AML-193 (cell line): ENCODE data around the gene MOB3B.

ENCODE experiments used
- DNase-seq, 2 experiments: peaks; one replicate each; lab custom pipeline; 2025; lab: John Stamatoyannopoulos, UW

Gene MOB3B

GRCh38 chr9:27339661-27340284 lies 189.8 kb downstream of the MOB3B start:
- no peak for DNase-seq

- no peak for DNase-seq
Observed at GRCh38 chr9:27338527-27338903, 191.1 kb downstream of the MOB3B start.

DNA sequence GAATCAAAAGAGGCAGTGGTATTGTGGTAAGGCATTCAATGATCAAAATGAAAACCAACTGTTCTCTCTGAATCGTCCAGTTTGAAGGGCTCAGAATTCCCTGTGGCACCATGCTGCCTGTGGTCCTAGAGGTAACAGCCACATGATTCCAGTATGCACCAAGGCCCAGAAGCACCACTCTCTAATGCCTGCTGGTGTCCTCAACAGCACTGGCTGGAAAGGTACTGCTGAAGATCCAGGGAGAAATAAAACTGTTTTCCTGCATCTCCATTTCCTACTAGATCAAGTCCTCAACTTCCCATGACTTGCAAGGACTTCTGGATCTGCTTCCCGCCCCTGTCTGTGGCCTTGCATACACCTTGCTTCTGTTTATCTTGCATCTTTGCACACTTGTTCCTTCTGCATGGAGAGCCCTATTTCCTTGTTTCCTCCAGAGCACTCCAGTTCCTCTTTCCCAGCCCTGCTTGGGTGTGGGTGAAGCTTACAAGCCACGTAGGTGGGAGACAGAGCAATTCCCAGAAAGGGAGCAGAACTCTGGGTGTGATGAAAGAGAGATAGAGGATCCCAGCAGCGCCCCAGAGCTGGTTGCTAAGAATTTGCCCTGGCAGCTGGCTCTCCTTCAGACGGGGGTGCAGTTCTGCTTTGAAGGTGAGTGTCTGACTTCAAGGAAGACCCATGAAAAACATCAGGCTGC lies 191.6 kb downstream of the MOB3B start:
- DNase-seq: no peak

- DNase-seq: no peak
Observed at GRCh38 chr9:27337236-27337635, 192.4 kb downstream of the MOB3B start.

DNA sequence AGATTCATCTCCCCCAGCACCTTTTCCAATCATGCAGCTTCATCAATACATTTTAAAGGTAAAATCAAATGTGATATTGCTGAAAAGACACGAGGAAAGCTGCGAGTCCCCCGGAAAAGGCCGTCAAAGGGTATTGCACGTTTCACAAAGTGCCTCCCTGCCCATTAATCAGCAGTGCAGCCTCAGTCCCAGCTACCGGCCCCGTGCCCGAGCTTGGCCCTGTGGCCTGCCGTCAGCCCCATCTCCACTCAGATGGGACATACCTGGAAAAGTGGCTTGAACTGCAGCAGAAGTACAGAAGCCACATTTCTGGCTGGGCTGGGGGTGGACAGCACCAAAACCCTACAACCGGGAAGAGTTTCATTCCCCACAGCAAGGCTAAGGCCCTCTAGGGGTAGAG lies 192.8 kb downstream of the MOB3B start:
- no peak for DNase-seq

- DNase-seq: no peak
Observed at GRCh38 chr9:27336126-27336525, 193.5 kb downstream of the MOB3B start.

GRCh38 chr9:27335075-27335474 lies 194.5 kb downstream of the MOB3B start:
- DNase-seq: no peak

DNA sequence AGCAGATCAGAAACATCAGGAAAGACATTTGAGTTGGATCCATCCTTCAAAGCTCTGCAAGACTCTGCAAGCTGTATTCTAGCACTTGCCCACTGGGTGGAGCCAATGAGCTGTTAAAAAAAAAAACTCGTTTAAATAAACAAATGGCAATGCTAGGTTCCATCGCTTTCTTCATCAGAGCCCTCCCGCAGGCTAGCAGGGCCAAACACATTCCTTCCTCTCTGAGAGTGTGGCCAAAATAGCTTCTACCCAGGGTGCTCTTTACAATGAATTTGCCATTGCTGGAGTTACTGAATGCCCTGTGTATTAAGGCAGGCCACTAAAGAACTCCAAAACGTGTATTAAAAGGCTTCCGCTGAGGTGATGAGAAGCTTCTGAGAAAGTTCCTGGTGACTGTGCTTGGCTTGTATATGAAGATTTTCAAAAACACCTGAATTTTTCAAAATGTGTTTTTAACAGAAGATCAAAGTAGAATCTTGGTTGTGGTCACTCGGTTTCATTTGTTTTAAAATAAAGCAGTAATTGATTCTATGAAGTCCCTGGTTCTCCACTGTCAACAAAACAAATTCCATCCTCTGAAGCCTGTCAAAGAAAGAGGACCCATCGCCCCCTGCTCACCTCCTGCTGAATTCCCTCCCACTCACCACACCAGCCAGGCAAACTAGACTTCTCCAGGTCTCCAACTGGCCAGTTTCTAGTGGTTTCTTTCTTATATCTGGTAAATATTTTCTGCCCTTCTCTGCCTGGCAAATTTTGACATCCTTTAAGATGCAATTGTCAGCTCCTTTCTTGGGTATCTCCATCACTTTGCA lies 196.2 kb downstream of the MOB3B start:
- DNase-seq: peak; percentile 49 to 53

- no peak for DNase-seq
Observed at GRCh38 chr9:27331393-27331792, 198.2 kb downstream of the MOB3B start.

DNA sequence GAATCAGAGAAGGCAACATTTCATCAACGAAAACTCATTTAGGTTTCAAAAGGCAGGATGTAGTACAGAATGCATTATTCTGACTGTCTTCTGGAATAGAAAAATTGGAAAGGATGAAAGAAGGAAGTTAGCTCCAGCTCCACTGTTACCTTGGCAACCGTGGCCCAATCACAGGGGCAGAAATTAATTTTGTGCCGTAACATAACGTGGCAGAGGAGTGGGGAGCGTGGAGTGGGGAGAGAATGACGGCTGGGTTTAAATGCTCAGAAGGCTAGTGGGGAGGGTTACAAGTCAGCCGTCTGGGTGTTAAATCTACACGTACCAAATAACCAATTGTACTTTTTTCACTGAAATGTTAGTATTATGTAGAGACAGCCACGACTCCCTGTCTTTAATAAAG lies 200.3 kb downstream of the MOB3B start:
- DNase-seq: no peak

DNA sequence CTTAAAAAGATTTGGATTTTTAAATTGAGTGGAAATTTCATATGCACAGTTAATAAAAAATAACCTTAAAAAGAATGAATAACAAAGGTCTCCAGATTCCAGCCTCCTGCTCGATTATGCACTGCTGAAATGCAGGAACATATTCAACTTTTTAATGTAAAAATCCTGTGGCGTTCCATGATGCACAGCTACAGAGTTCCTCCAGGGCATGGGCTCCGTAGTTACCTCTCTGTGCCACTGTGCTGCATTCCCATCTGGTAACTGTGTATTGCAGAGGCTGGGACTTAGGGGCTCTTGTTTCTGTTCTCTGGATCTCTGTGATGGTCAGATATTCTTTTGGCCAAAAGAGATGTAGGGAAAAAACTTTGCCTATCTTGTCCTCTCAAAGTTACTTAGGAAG lies 201.1 kb downstream of the MOB3B start:
- DNase-seq: no peak

GRCh38 chr9:27311184-27311583 lies 218.4 kb downstream of the MOB3B start:
- no peak for DNase-seq

DNA sequence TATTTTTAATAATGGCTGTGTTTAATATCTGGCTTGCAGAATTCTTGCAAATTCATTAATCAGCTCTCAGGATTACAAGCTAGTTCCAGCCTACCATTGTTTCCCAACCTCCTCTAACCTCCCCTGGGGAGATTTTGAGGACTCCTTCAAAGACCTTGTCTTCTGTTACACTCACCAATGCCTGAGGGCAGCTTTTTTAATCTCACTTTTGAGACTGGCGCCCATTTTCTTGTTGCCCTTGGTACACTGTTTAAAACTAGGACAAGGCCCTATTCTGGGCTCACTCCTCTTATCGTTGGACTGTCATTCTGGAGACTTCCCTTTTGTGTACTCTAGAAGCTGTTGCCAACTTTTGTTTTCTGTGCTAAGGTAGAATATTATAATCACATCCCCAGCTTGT lies 219.0 kb downstream of the MOB3B start:
- no peak for DNase-seq

DNA sequence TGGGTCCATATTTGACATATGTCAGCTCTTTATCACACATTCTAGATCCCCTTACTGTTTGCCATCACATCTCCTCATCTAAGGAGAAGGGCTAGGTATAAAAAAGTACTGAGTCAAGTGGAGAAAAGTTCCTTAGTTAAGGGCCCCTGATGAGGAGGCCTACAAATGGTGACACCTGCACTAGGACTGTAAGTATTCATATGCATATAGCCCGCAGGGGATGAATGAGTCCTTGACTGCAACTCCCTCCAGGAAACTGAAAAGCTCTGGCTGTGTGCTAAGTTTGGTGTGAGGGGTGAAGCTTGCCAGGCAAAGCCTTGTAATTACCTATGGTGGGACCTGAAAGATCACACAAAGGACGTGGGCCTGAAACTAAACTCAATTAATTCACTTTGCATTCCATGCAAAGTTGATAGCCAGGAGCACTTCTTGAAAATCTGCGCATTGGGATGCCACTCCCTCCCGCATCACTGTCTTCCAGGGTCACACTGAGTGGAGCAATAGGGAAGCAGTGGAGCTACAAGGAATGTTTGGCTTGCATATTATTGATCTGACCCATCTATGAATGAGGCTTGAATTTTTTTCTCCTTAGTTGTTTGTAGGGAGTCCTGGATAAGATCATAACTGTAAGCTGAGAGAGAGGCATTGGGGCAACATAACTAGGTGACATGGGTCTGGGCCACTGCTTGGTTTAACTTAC lies 220.8 kb downstream of the MOB3B start:
- DNase-seq: no peak

- DNase-seq: no peak
Observed at GRCh38 chr9:27304521-27304920, 225.1 kb downstream of the MOB3B start.

DNA sequence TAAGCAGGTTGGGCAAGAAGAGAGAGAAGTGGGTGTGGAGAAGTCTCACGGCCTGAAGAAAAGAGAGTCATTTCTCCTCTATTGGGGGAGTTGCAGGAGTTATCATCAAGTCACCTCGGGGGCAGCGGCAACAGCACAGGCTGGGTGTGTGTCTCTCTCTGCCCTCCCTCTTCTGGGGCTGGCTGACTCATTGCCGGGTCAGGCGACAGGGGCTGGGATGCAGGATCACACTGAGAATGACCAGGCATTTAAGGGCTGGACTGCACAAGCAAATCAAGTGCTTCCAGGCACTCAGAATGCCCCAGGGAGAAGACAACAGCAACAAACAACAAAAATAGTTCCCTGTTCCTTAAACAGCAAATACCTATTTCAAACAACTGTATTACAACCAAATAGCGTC lies 226.4 kb downstream of the MOB3B start:
- DNase-seq: no peak

- no peak for DNase-seq
Observed at GRCh38 chr9:27297050-27297449, 232.6 kb downstream of the MOB3B start, which contains the start of gene EQTN. TSS of gene EQTN (minus strand) at chr9:27297150. CDS start at chr9:27297055, 95 bp downstream.

DNA sequence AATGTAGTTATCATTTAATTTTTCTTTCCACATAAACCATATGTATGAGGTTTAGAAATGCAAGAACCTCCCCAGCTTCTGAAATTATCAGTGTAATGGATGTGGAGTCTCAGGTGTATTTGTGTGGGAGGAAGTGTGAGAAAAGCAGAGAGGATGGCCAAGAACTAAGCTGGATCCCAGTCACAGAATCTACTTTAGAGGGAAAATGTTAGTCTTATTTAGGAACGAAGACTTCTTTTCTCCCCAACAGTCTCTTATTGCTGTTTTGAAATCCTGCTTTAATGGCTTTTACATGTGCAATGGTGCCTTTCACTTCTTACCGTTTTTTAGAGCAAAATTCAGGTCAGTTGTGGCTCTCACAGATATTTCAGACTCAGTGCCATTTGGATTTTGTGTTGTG lies 235.6 kb downstream of the MOB3B start:
- no peak for DNase-seq

DNA sequence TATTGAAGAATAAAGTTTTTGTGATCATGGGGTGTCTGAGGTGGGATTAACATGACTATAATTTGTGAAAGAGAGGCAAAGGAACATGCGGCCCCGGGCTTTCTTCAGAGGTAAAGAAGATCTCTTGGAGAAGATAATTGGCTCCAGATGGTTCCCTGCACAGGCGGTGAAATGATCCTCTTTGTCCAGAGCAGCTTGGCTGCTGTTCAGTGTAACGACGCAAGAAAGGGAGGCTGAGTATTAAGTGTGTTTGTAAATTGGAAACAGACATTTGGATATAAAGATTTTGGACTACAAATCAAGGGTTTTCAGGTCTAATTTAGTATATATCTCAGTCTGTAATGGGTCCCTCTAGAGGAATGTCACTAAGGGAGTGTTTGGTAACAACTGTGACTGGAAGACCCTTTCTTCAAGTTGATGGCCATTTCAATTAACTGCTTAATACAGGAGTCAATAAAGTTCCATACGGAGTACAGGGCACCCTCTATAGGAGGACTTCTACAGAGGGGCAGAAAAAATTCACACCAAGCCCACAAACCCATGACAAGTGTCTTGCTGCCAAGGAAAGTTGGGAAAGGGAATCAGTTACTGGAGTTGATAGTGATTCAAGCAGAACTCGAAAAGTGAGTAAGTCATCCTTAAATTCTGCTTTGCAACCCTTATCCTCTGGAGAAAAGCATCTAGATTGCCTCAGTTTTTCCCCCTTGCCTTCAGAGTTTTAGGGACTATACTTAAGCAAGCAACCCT lies 236.8 kb downstream of the MOB3B start:
- no peak for DNase-seq

GRCh38 chr9:27291292-27291691 lies 238.3 kb downstream of the MOB3B start:
- DNase-seq: no peak

- DNase-seq: no peak
Observed at GRCh38 chr9:27282269-27282668, 247.3 kb downstream of the MOB3B start.

GRCh38 chr9:27280860-27281259 lies 248.8 kb downstream of the MOB3B start:
- no peak for DNase-seq
